HTR-8/SVneo (cell line): ENCODE measurements around the gene TRIM34.
"Not testable (repeated sequence)": the region's sequence is repeated elsewhere in the genome, so short reads cannot be mapped to it uniquely, and the experiment has no call there.

Experiments
- DNase-seq: peaks from one replicate; pipeline ENCODE4 v3.0.0; 2011; ENCODE audit warnings: low spot score, mixed read lengths; ENCODE audit not compliant: insufficient read length
- FAIRE-seq: peaks from 2 replicates; lab custom pipeline; 2011; peaks lifted over from hg19 to GRCh38; lab: Jason Lieb, UNC

TRIM34 gene, protein sequence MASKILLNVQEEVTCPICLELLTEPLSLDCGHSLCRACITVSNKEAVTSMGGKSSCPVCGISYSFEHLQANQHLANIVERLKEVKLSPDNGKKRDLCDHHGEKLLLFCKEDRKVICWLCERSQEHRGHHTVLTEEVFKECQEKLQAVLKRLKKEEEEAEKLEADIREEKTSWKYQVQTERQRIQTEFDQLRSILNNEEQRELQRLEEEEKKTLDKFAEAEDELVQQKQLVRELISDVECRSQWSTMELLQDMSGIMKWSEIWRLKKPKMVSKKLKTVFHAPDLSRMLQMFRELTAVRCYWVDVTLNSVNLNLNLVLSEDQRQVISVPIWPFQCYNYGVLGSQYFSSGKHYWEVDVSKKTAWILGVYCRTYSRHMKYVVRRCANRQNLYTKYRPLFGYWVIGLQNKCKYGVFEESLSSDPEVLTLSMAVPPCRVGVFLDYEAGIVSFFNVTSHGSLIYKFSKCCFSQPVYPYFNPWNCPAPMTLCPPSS

DNA sequence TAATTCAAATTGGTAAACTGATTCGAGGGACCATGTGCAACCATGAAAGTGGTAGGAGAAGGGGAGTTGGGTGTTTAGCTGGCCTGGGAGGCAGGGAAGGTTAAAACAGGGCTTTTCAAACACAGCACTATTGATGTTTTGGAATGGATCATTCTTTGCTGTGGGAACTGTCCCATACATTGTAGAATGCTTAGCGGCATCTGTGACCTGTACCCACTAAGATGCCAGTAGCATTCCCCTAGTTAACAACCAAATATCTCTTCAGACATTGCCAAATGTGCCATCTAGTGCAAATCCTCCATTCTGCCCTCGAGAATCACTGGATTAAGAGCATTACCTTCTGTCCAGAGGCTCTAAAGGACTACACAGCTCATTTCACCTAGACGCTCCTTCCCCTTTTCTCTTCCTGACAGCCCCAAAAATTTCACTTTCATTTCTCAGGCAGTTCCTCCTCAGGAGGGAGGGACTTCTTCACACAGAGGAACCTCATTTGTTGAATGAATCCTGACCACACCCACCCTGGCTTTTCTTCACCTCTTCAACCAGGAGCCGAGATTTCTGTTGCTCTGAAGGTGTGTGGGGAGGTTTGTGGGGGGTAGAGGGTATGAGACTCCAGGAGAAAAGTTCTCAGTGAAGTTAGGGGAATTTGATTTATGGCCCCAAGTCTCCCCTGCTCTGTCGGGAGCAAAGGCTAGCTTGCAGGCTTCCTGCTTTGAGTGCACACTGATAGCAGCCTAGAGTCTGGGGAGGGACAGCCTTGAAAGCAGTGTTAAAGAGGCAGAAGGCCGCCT lies at the start of gene TRIM34:
TSS of gene TRIM34 (plus strand) at position 513 of the 791 bp plus-strand sequence. CDS start 7,331 bp downstream, outside the sequence.
- DNase-seq (peak; percentile 78), FAIRE-seq (no peak)

DNA sequence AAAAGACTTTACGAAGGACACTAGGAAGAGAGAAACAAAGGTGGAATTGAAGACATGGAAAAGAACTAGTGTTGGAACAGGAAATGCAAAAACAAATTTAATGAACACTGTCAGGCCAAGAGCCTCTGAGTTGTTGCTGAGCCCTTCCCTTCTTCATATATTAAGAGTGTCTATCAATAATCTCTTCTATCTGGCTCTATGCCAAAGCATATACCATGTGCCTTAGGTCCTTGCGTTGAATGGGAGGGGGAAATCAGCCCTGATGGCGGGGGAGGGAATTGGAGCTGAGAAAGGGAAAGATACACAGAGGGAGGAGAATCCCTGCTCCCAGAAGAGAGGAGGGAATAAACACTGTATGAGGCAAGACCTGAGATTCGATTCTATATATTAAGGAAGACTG lies 49.6 kb upstream of the TRIM34 start:
- FAIRE-seq (no peak), DNase-seq (no peak)

DNA sequence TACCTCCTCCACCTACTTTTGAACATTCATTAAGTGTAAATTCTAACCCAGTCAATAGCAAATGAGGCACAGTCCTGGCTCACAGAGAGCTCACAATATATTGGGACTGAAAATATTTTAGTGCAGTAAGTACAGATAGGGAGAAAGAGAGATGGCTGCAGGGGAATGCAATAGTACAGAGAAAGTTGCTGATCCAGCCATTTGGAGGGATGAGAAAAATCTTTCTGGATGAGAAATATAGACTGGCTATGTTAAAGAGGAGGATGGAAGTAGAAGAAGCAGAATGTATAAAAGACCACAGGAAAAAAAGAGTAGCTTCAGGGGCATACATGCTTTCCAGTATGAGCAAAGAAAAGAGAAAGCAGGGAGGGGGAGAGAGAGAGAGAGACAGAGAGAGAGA lies 47.7 kb upstream of the TRIM34 start:
- FAIRE-seq (no peak), DNase-seq (no peak)

DNA sequence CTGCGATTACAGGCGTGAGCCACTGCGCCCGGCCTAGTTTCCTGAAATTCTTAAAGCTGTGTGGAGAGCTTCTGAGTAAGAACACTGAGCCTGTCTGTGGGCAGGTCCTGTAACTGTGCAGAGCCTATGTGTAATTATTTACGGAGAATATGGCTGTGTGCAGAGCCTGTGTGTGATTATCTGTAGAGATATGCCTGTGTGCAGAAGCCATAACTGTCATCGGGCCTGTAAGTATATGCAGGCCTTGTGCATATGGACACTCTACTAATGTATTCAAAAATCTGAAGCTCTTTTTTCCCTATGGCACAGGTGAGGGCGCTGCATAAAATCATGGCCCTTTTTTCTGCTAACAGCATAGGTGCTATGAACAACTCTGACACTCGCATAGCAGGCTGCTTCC lies 44.2 kb upstream of the TRIM34 start, which contains the start of gene OR52B6:
TSS of gene OR52B6 (plus strand) at position 301 of the 400 bp plus-strand sequence. CDS start at position 301, 0 bp downstream.
- no peak for DNase-seq
- FAIRE-seq, result no peak

DNA sequence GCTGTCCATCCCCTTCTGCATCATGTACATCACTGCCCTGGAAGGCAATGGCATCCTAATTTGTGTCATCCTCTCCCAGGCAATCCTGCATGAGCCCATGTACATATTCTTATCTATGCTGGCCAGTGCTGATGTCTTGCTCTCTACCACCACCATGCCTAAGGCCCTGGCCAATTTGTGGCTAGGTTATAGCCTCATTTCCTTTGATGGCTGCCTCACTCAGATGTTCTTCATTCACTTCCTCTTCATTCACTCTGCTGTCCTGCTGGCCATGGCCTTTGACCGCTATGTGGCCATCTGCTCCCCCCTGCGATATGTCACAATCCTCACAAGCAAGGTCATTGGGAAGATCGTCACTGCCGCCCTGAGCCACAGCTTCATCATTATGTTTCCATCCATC lies 43.8 kb upstream of the TRIM34 start:
- FAIRE-seq, result no peak
- no peak for DNase-seq

DNA sequence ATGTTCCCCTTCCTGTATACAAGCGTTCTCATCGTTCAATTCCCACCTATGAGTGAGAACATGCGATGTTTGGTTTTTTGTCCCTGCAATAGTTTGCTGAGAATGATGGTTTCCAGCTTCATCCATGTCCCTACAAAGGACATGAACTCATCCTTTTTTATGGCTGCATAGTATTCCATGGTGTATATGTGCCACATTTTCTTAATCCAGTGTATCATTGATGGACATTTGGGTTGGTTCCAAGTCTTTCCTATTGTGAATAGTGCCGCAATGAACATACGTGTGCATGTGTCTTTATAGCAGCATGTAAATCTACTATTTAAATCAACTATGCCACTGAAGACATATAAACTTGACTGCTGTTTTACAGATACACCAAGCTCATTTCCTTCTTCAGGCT lies 40.3 kb upstream of the TRIM34 start:
- not testable (repeated sequence) for FAIRE-seq, DNase-seq

DNA sequence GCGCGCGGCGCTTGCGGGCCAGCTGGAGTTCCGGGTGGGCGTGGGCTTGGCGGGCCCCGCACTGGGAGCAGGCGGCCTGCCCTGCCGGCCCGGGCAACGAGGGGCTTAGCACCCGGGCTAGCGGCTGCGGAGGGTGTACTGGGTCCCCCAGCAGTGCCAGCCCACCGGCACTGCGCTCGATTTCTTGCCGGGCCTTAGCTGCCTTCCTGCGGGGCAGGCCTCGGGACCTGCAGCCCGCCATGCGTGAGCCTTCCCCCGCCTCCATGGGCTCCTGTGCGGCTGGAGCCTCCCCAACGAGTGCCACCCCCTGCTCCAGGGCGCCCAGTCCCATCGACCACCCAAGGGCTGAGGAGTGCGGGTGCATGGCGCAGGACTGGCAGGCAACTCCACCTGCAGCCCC lies 34.9 kb upstream of the TRIM34 start:
- not testable (repeated sequence) for DNase-seq, FAIRE-seq

DNA sequence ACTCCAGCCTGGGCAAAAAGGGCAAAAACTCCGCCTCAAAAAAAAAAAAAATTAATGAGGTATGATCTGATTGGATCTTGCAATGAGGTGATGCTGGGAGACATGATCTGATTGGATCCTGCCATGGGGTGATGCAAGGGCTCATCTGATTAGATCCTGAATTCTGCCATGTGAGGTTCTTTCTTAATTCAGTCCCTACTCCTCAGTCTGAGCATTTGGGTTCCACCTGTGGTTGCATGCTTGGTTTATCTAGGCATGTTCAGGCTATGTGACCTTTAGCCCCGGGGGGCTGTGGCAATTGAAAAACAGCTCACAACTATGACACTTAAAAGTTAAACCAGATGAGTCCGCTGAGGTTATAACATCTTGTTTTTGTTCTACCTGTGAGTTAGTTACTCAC lies 33.2 kb upstream of the TRIM34 start:
- no peak for DNase-seq
- no peak for FAIRE-seq

DNA sequence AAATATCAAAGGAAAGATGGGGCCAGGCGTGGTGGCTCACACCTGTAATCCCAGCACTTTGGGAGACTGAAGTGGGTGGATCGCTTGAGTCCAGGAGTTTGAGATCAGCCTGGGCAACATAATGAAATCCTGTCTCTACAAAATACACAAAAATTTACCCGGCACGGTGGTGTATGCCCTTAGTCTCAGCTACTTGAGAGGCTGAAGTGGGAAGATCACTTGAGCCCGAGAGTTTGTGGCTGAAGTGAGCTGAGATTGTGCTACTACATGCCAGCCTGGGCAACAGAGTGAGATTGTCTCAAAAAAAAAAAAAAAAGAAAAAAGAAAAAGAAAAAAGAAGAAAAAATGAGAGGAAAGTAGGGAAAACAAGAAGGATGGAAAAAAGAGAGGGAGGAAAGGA lies 32.2 kb upstream of the TRIM34 start:
- DNase-seq, result no peak
- no peak for FAIRE-seq

DNA sequence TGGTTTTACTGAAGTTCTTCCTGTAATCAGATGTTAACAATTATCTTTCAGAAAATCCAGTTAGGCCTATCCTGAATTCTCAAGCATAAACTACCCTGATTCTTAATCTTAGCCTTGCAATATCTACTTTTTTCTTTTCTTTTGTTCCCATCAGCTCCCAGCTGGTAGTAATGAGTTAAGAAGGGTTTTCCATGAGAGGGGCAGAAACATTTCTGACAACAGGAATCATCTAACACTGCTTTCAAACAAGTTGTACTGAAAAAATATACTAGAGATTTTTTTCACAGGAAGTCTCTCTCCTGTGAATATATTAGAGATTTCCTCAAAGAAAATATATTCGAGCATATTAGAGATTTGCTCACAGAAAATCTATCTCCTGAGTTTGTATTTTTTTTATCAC lies 31.7 kb upstream of the TRIM34 start:
- FAIRE-seq (no peak), DNase-seq (no peak)

DNA sequence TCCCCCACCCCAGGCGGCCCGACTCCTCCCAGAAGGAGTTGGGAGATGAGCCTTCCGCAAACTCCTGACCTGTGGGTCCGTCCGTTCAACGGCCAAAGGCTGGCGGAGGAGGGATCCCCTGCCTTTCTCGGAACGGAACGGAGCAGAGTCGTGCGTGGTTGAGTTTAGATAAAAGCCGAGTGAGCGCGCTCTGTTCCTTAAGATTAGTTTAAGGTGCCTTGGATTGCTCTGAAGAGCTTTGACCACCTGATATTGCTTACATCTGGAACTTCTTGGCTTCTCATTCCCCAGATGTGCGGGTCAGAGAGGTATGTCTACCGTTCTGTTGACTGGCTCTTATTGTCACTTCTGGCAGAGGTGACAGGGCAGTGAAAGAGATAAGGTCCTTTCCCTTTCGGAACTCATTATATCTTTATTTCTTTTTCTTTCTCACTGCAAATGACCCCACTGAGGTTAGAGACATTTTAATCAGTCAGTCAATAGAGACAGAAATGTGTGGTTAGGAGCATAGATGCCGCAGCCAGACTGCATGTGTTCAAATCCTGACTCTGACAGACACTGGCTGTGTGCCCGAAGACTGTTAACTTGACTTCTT lies 28.1 kb upstream of the TRIM34 start, which contains the start of gene TRIM6:
TSS of gene TRIM6 (plus strand) at position 31 of the 595 bp plus-strand sequence. CDS start at position 292, 261 bp downstream.
- FAIRE-seq (no peak), DNase-seq (peak; percentile 56)

DNA sequence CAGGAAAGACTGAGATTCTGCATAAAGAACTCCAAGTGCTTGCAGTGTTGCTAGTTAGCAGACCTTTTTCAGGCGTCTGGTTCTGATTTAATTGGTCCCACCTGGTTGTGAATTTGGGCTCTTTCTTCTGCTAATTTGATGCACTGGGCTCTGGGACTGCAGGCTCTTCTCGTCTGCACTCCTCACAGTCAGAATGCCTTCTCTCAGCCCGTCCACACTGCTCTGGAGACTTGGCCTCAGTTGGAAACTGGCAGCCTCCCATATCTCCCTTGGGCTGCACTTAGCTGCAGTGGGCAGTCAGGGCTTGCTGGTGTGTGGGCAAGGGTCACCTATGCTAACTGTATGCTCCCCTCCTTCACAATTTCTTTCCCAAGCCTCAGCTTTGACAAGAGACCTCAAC lies 26.8 kb upstream of the TRIM34 start:
- no peak for FAIRE-seq
- no peak for DNase-seq

DNA sequence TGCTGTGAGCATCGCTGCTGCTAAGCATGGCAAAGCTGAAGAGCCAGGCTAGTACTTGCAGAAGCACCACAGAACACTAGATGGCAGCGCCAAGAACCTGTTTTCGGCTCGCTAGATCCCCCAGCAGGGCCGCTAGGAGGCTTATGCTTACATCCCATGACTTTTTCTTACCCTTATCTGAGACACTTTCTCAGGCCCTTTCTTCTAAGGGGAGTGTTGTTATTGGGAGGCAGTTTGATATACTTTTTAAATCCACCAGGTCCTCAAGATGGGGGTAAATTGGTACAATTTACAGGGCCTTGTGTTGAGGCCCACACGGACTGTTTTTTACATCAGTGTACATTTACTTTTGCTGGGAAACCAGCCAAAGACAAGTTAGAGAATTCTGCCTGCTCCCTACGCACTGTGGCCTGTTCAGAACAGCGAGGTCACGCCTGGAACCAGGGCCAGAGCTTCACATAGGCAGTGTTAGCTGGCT lies 24.4 kb upstream of the TRIM34 start:
- peak; percentile 53 for DNase-seq
- FAIRE-seq, result no peak

DNA sequence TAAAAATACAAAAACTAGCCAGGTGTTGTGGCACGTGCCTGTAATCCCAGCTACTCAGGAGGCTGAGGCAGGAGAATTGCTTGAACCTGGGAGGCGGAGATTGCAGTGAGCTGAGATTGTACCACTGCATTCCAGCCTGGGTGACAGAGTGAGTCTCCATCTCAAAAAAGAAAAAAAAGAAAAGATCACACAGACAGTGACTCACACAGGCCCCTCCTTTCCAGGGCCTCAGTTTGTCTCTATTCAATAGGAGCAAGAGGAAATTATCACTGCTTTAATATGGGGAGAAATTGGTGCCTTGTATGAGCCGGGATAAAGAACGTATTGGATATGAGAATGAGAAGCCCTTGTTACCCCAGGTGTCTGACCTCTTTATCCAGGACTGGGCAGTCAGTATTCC lies 22.0 kb upstream of the TRIM34 start:
- not testable (repeated sequence) for DNase-seq, FAIRE-seq

DNA sequence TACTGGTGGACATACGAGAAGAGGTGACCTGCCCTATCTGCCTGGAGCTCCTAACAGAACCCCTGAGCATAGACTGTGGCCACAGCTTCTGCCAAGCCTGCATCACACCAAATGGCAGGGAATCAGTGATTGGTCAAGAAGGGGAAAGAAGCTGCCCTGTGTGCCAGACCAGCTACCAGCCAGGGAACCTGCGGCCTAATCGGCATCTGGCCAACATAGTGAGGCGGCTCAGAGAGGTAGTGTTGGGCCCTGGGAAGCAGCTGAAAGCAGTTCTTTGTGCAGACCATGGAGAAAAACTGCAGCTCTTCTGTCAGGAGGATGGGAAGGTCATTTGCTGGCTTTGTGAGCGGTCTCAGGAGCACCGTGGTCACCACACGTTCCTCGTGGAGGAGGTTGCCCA lies 21.5 kb upstream of the TRIM34 start:
- FAIRE-seq (no peak), DNase-seq (no peak)

DNA sequence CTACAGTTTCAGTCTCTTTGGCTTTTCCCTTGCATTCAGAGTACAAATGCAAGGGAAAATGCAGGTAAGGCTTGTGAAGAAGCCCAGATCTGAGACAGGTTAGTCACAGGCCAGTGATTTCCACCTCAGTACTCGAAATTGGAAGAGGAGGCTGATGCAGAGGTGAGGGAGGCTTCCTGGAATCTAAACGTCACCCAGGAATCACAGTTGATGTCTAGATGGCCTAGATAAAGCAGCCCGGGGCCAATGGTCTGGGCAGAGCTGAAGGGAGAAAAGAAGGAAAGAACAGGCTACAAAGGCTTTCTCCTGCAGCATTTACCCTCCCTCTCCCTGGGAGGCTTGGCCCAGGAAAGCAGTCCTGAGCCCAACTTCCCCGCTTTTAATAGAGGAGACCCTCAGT lies 19.9 kb upstream of the TRIM34 start:
- FAIRE-seq, result no peak
- DNase-seq, result no peak

DNA sequence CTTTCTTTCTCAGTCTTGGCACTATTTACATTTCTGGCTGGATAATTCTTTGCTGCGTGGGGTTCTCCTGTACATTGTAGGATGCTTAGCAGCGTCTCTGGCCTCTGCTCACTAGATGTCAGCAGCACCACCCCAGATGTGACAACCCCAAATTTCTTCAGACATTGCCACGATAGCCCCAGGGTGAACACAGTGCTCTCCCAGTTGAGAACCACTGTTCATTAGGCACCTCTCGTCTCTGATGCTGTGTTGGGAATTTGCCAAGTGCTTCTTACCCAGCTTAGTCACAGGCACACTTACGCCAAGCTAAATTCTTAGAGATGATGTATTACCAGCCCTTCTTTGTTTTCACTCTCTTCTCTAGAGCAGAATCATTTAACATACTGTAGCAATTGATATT lies 19.0 kb upstream of the TRIM34 start:
- DNase-seq (no peak), FAIRE-seq (no peak)

DNA sequence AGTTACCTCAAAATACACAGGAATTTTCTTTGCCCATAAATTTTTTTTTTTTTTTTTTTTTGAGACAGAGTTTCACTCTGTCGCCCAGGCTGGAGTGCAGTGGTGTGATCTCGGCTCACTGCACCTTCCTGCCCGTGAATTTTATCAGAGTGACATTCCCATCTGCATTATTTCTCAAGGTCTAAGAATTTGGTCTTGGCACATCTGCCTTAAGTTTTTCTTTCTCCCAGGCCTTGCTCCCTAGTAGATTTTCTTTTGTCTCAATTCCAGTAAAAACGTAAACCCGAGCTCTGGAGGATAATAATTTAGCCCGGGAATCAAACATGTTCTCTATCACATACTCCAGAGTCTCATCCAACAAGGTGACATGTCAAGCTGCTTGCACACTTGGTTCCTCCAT lies 16.0 kb upstream of the TRIM34 start:
- no peak for DNase-seq
- no peak for FAIRE-seq

DNA sequence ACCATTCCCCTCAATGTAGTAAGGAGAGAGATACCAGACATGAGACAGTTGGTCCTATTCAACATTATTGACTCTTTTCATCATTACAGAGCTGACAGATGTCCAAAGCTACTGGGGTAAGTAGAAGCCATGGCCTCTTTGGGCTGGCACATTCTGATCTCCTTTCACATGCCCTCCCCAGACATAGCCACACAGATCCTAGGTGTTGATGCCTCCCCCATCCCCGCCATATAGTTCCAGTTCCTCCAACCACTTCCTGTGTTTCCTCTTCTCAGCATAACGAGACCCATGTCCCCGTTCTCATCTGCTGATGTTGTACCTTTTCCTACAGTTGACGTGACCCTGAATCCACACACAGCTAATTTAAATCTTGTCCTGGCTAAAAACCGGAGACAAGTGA lies 14.4 kb upstream of the TRIM34 start:
- DNase-seq (no peak), FAIRE-seq (no peak)

DNA sequence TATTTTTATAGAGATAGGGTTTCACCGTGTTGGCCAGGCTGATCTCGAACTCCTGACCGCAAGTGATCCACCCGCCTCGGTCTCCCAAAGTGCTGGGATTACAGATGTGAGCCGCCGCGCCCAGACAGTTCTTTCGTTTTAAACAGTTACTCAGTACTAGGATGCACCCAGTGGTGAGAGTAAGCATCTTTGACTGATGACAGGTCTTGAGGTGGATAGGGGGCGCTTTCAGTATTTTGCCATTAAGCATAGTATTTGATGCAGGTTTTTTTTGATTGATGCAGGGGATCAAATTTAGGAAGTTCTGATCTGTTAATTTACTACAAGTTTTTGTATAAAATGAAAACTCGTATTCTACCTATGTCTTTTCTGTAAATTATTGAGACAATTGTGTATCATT lies 13.2 kb upstream of the TRIM34 start:
- no peak for FAIRE-seq
- no peak for DNase-seq
